ENCODE measurements around the gene SLC24A3. TPM values are rescaled to one million over a fixed set of nuclear protein-coding genes. Genes with fewer than 3 reads are reported as not detected.

Gene SLC24A3
- total RNA-seq, 1 experiment from 2014 or later = 46.0 TPM

DNA sequence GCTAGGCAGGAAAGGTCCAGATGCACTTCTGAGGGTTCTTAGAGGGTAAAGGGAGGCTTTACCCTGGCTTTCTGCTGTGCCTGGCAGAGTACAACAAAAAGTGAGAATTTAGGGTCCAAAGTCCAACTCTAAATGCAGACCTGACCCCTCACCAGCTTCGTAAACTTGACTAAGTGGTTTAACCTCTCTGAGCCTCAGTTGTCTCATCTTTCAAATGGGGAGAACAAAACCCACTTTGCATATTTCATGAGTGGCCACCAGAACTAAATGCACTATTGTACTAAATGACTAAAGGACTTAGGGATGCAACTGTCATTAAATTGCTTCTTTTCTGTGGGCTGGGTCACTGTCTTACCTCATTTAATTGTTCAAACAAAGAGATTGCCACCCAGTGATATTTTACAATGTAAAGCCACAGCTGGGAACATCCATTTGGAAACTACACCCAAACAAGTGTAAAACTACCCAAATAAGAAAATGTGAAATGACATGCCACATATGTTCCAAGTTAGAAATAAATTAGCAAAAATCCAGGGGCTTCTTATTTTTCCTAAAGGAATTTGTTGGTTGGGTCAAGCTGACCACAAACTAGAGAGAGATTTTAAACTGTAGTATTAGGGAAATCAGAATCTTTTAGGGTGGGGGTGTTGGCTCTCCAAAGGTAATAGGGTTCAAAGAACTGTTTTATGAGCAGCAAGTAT, 497.3 kb downstream of the SLC24A3 start:
- Histone ChIP-seq H3K36me3 (ENCODE audit: insufficient read depth, low read length, poor library complexity, severe bottlenecking) (peaks cover 12% of the 10 kb centered on the region), H3K4me1 (ENCODE audit: insufficient read depth, low read length, poor library complexity, severe bottlenecking) (no peaks in the 10 kb centered on the region), H3K27me3 (replicated peaks; ENCODE audit: insufficient read depth, low read depth, low read length, poor library complexity) (no peaks in the 10 kb centered on the region), H3K27ac (ENCODE audit: low read depth, low read length, poor library complexity, severe bottlenecking) (no peak overlapping the region), H3K4me3 (ENCODE audit: low read depth, low read length, poor library complexity, severe bottlenecking) (no peak overlapping the region), H3K9me3 (ENCODE audit: low read depth, low read length, poor library complexity, severe bottlenecking) (no peaks in the 10 kb centered on the region)
- ChIA-PET CTCF (no interaction called here), POLR2A (ENCODE audit: low non-redundant PET) (no interaction called here)
- no peak for DNase-seq (ENCODE audit: low spot score)
- TF ChIP-seq, protein P1, sequence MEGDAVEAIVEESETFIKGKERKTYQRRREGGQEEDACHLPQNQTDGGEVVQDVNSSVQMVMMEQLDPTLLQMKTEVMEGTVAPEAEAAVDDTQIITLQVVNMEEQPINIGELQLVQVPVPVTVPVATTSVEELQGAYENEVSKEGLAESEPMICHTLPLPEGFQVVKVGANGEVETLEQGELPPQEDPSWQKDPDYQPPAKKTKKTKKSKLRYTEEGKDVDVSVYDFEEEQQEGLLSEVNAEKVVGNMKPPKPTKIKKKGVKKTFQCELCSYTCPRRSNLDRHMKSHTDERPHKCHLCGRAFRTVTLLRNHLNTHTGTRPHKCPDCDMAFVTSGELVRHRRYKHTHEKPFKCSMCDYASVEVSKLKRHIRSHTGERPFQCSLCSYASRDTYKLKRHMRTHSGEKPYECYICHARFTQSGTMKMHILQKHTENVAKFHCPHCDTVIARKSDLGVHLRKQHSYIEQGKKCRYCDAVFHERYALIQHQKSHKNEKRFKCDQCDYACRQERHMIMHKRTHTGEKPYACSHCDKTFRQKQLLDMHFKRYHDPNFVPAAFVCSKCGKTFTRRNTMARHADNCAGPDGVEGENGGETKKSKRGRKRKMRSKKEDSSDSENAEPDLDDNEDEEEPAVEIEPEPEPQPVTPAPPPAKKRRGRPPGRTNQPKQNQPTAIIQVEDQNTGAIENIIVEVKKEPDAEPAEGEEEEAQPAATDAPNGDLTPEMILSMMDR (conservative IDR thresholded peaks at IDR 0.05; ENCODE audit: low read depth, low read length) = no peak
- no peak for TF ChIP-seq EZH2 (IDR thresholded peaks at IDR 0.05; ENCODE audit: borderline replicate concordance, low read depth, low read length, poor library complexity, severe bottlenecking)
- intact Hi-C loops (cut with micrococcal nuclease; ENCODE audit: unreplicated experiment) = no loop called here
- no TSS peak for BruUV-seq (replicated peaks)

DNA sequence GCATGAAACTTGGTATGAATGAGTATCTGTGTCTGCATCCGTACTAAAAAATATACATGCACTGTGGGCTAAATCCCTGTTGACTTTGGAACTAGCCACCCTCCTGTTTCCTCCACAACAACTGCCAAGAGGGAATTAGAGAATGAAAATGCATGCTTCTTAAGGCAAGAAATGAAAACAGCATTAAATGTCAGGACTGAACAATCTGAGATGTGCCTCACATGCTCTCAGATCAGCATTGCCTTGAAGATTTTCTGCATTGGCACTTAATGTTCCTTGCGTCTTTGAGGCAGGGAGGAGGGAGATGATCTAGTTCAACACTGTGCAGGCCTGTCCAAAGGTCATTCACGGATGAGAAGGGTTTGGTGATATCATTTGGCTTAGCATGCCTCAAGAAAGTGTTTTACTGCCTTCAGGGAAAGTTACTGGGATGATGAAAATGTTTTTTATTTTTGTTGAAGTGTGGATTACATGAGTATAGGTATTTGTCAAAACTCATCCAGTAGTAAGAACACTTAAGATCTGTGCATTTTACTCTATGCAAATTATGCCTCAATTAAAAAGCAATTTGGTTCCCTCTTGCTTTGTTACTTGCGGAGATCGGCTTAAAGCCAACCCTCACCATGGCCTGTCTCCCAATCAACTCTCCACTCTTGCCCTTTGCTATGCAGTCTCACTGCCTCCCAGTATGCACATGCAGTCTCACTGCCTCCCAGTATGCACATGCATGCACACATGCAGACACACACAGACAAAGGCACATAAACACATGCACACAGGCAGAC, 498.1 kb downstream of the SLC24A3 start:
- POLR2A ChIA-PET (ENCODE audit: low non-redundant PET) = no interaction called here
- BruUV-seq (replicated peaks) = no TSS peak
- H3K4me1 ChIP-seq (ENCODE audit: insufficient read depth, low read length, poor library complexity, severe bottlenecking) = no peaks in the 10 kb centered on the region
- TF ChIP-seq, protein P1 (conservative IDR thresholded peaks at IDR 0.05; ENCODE audit: low read depth, low read length) = no peak
- no peak for TF ChIP-seq EZH2 (IDR thresholded peaks at IDR 0.05; ENCODE audit: borderline replicate concordance, low read depth, low read length, poor library complexity, severe bottlenecking)
- intact Hi-C loops (cut with micrococcal nuclease; ENCODE audit: unreplicated experiment) = no loop called here
- no peak overlapping the region for H3K4me3 ChIP-seq (ENCODE audit: low read depth, low read length, poor library complexity, severe bottlenecking)
- DNase-seq (ENCODE audit: low spot score) = no peak
- H3K36me3 ChIP-seq (ENCODE audit: insufficient read depth, low read length, poor library complexity, severe bottlenecking) = peaks cover 14% of the 10 kb centered on the region
- H3K27ac ChIP-seq (ENCODE audit: low read depth, low read length, poor library complexity, severe bottlenecking) = no peak overlapping the region
- no peaks in the 10 kb centered on the region for H3K9me3 ChIP-seq (ENCODE audit: low read depth, low read length, poor library complexity, severe bottlenecking)
- CTCF ChIA-PET = no interaction called here
- no peaks in the 10 kb centered on the region for H3K27me3 ChIP-seq (replicated peaks; ENCODE audit: insufficient read depth, low read depth, low read length, poor library complexity)

DNA sequence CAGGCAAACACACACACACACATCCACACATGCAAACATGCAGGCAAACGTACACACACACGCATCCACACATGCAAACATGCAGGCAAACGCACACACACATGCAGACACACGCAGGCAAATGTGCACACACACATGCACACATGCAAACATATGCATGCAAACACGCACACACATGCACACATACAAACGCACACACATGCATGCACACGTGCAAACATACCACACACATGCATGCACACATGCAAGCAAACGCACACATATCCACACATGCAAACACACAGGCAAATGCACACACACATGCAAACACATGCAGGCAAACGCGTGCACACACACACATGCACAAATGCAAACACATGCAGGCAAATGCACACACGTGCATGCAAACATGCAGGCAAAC, 498.7 kb downstream of the SLC24A3 start:
- intact Hi-C loops (cut with micrococcal nuclease; ENCODE audit: unreplicated experiment) = no loop called here
- POLR2A ChIA-PET (ENCODE audit: low non-redundant PET) = no interaction called here
- TF ChIP-seq, protein P1 (conservative IDR thresholded peaks at IDR 0.05; ENCODE audit: low read depth, low read length) = no peak
- CTCF ChIA-PET = no interaction called here
- BruUV-seq (replicated peaks) = no TSS peak
- peaks cover 14% of the 10 kb centered on the region for H3K36me3 ChIP-seq (ENCODE audit: insufficient read depth, low read length, poor library complexity, severe bottlenecking)
- no peaks in the 10 kb centered on the region for H3K9me3 ChIP-seq (ENCODE audit: low read depth, low read length, poor library complexity, severe bottlenecking)
- no peaks in the 10 kb centered on the region for H3K4me1 ChIP-seq (ENCODE audit: insufficient read depth, low read length, poor library complexity, severe bottlenecking)
- no peak overlapping the region for H3K4me3 ChIP-seq (ENCODE audit: low read depth, low read length, poor library complexity, severe bottlenecking)
- H3K27ac ChIP-seq (ENCODE audit: low read depth, low read length, poor library complexity, severe bottlenecking) = no peak overlapping the region
- H3K27me3 ChIP-seq (replicated peaks; ENCODE audit: insufficient read depth, low read depth, low read length, poor library complexity) = no peaks in the 10 kb centered on the region
- DNase-seq (ENCODE audit: low spot score) = no peak
